ENCODE results near the gene SPINK2.

SPINK2 gene

DNA sequence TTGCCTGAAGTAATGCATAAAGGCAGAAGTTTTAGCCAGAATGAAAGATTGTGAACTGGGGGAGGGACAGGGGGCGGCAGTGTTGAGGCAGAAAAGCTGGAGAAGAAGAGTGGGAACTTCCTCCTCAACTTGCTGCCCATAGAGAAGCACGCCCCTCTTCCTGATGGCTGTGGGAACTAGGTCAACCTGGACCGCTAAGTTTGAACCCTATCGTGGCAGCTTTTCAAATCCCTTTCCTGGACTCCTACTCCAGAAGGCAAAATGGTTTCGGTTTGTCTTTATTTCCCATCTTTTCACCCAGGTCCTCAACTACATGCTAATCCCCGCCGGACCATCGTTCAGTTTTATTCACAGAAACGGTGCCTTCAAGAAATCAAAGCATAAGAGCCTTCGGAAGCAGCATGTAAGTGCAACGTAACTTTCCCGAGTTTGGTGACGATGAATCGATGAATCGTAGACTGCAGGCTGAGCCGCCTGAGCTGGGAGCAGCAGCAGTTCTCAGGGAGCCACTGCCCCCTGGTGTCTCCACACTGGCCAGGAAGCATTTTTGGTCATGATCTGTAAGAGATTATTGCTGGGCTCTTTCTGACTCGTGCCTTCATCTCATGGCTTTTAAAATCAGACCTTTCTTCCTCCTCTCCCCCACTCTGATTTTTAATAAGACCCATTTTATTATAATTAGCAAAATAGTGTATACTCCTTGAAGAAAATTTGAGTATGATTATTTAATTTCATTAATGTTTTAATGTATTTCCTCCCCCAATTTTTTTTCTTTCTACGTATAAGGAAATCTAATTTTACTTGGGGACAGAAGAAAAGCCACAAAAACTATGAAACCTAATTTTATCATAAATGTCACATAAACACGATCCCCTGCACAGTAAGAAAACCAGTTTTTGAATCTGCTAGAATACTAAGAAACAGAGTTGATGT, 21.4 kb downstream of the SPINK2 start:
- DNase-seq: peak; percentile 77 to 80

GRCh38 chr4:56799161-56799759, 22.2 kb downstream of the SPINK2 start:
- no peak for DNase-seq

- no peak for DNase-seq
Observed at GRCh38 chr4:56796211-56796610, 25.3 kb downstream of the SPINK2 start.

GRCh38 chr4:56791316-56791715, 30.2 kb downstream of the SPINK2 start:
- no peak for DNase-seq

DNA sequence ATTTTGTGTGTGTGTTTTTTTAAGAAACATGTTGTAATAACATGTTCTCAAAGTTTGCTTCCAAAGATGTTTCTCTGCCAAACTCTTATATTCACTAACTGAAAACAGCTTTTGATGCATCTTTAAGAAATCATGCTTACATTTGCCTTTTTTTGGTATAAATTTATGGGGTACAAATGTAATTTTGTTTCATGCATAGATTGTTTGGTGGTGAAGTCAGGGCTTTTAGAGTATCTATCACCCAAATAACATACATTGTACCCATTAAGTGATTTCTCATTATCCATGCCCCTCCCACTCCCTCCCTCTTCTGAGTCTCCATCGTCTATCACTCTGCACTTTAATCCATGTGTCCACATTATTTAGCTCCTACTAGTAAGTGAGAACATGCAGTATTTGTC, 30.8 kb downstream of the SPINK2 start:
- DNase-seq: no peak

DNA sequence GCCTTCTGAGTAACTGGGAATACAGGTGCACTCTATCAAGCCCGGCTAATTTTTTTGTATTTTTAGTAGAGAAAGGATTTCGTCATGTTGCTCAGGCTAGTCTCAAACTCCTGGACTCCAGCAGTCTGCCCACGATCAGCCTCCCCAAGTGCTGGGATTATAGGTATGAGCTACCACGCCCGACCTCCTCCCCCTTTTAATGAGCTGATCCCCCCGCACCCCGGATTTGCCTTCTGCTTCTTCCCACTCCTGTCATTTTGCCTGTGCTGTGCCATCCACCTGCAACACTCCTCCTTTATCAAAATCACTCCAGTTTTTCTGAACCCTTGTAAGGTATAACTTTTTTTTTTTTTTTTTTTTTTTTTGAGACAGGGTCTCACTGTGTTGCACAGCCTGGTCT, 33.4 kb downstream of the SPINK2 start:
- DNase-seq: no peak

DNA sequence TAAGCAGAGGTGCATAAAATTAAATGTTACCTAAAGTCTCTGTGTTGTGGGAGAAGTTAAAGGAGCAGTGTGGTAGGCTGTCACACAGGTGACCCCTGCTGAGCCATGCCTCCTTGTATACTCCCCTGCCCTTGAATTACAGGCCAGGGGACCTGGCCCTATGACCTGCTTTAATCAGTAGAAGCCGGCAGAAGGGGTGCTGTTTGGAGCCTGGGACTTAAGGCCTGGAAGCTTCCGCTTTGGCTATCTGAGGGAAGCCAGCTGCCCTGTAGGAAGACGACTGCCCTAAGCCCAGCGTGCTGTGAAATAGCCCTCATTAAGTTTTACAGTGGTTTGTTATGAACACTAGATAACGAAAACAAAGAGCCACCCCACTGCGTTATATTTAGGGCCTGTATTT, 34.1 kb downstream of the SPINK2 start:
- DNase-seq: no peak

DNA sequence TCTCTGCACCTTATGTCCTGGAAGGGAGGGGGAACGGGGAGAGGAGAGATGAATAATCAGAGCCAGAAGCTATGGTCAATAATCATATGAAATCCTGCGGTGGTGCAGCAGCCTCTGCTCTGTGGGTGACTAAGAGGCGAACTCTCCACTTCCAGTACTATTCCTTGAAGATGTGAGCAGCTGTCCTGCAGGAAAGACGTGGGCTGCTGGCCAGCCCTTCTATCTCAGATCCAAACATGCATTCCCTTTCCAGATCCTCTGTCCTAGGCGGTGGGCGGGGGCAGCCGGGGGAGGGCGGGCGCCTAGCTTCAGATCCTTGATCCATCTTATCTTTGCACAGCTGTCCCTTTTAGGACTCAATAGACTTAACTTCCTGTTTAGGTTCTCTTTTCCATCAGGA, 34.5 kb downstream of the SPINK2 start:
- DNase-seq: no peak

DNA sequence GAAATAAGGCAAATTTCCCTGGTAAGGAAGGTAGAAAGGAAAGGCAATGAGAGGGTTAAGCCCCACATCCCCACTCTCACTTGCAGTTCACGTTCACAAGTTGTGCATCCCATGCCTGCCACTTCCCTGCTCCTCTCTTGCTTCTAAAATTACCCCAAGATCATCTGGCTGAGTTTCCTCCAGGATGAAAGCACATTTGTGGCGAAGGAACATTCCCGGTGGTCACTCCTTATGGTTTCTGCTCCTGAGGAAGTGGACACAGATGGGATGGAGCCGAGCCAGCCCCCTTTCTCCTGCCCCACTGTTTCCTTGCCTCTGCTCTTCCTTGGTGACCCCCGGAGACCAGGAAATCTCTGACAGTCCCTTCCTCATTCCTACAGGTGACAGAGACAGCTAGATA, 37.5 kb downstream of the SPINK2 start:
- no peak for DNase-seq

DNA sequence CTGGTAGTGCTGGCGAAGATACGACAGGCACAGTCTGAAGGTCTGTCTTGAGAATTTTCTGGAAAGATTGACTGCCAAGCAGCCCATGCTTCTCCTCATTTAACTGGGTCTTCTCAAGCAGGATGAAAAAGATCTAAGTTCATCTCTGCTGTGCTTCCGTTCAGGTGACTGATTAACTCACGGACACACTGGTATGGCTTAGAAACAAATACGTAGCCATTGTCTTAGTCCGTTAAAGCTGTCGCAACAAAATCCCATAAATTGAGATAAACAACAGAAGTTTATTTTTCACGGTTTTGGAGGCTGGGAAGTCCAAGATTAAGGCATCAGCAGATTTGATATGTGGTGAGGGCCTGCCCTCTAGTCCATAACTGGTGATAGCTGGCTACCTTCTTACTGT, 39.5 kb downstream of the SPINK2 start:
- DNase-seq: no peak

GRCh38 chr4:56773346-56773745, 48.2 kb downstream of the SPINK2 start:
- no peak for DNase-seq

DNA sequence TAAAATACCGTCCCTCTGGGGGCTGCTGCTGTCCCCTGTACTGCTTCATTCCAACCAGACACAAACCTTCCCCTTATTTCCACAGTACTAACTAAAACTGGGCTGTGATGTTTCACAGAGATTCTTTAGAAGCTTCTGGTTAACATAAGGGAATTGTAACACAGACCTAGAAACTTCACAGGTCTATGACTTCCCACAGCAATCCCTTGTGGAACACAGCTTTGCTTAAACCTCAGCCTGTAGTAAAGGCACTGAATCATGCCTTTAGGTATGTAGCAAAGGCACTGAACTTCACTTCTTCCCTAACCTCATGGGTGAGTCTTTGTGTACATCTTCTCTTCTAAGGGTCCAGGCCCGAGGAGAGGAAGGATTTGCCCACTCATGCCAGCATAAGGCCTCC, 49.4 kb downstream of the SPINK2 start:
- DNase-seq: no peak

- no peak for DNase-seq
Observed at GRCh38 chr4:56768763-56769162, 52.7 kb downstream of the SPINK2 start.

- no peak for DNase-seq
Observed at GRCh38 chr4:56768316-56768715, 53.2 kb downstream of the SPINK2 start.

GRCh38 chr4:56767567-56767966, 53.9 kb downstream of the SPINK2 start:
- DNase-seq: no peak

- DNase-seq: no peak
Observed at GRCh38 chr4:56764775-56765174, 56.7 kb downstream of the SPINK2 start.

DNA sequence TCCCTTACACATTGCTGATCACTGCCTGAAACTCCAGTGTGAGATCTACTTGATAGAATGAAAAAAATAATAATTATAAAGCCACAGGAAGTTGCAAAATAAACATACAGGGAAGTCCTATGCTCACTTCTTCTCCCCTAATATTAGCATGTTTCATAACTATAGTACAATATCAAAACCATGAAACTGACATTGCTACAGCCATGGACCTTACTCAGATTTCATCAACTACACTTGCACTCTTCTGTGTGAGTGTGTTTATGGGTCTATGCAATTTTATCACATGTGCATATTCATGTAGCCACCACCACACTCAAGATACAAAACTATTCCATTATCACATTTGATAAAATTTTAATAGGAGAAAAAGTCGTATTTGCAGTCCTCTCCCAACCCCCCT, 57.3 kb downstream of the SPINK2 start:
- DNase-seq: no peak

- DNase-seq: no peak
Observed at GRCh38 chr4:56762484-56763250, 58.8 kb downstream of the SPINK2 start.

DNA sequence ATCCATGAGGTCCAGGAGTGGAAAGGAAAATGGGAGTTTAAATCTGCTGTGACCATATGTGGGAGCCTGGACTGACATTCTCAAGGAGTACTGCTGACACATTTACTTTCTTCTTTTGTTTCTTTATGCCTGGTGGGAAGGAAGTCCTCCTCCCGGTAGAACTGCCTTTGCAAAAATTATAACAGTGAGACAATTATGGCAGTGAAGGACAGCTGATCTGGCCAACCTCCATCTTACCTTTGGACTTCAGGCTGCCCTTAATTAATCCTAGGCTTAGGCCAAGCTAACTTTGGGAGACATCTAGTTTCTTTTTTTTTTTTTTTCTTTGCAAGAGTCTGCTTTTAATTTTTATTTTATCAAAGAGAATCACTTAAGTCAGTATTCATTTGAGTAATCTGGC, 61.3 kb downstream of the SPINK2 start:
- DNase-seq: no peak
